Liver (tissue), 9 donors: Measurements from ENCODE around the gene EME1. TPM values are rescaled to one million over a fixed set of nuclear protein-coding genes. Genes with fewer than 3 reads are reported as not detected.
A peak's percentile ranks its signal among the peaks of the same experiment; 100 is the strongest.

Experiments used
- DNase-seq: peaks from one replicate; pipeline ENCODE4 v3.0.0-alpha.2; 2017; ENCODE audit warnings: low spot score
- H3K27ac ChIP-seq, 2 donors: one replicate each; pipeline ENCODE4 v1.7.0; 2013; ENCODE audit warnings: inconsistent platforms in 2 of 2, low read length in 2 of 2, control low read depth in 1 of 2, low read depth in 1 of 2, mild to moderate bottlenecking in 1 of 2
- H3K27me3 ChIP-seq, 4 donors: one replicate each; pipeline versions ENCODE4 v1.6.1 to v1.7.0; 2013; ENCODE audit warnings: low read length in 3 of 4, inconsistent platforms in 1 of 4, mild to moderate bottlenecking in 1 of 4, moderate library complexity in 1 of 4; ENCODE audit not compliant: control insufficient read depth in 4 of 4, insufficient read depth in 4 of 4
- H3K36me3 ChIP-seq, 4 donors: one replicate each; pipeline versions ENCODE4 v1.6.1 to v1.7.0; 2013; ENCODE audit warnings: low read length in 3 of 4, mild to moderate bottlenecking in 3 of 4, low read depth in 1 of 4, moderate library complexity in 1 of 4; ENCODE audit not compliant: control insufficient read depth in 4 of 4, insufficient read depth in 3 of 4
- H3K4me1 ChIP-seq, 4 donors: one replicate each; pipeline versions ENCODE4 v1.6.1 to v1.7.0; 2013; ENCODE audit warnings: low read length in 3 of 4, mild to moderate bottlenecking in 3 of 4, moderate library complexity in 1 of 4; ENCODE audit not compliant: control insufficient read depth in 4 of 4, insufficient read depth in 4 of 4
- H3K4me3 ChIP-seq, 3 donors: one replicate each; pipeline versions ENCODE4 v1.6.1 to v1.7.0; 2013; ENCODE audit warnings: low read length in 3 of 3, control low read depth in 1 of 3, low read depth in 1 of 3, mild to moderate bottlenecking in 1 of 3
- H3K9ac ChIP-seq, 2 donors: one replicate each; pipeline ENCODE4 v1.7.0; 2013; ENCODE audit warnings: low read length in 2 of 2, mild to moderate bottlenecking in 2 of 2, moderate library complexity in 2 of 2, control low read depth in 1 of 2, low read depth in 1 of 2
- H3K9me3 ChIP-seq, 4 donors: one replicate each; pipeline versions ENCODE4 v1.6.1 to v1.7.0; 2013; ENCODE audit warnings: low read length in 3 of 4; ENCODE audit not compliant: control insufficient read depth in 4 of 4
- EGR1 ChIP-seq, 2 donors: IDR thresholded peaks; 2 replicates each; pipeline ENCODE4 v1.6.1; 2016 to 2018; ENCODE audit warnings: antibody characterized with exemption in 2 of 2, low read depth in 2 of 2
- FOXA1 ChIP-seq: IDR thresholded peaks from 2 replicates; pipeline ENCODE4 v1.6.1; 2016; ENCODE audit warnings: antibody characterized with exemption
- FOXA2 ChIP-seq: IDR thresholded peaks from 2 replicates; pipeline ENCODE4 v1.6.1; 2016; ENCODE audit warnings: antibody characterized with exemption
- HNF4A ChIP-seq, 2 donors: conservative IDR thresholded peaks; 2 replicates each; pipeline ENCODE4 v1.6.1; 2016; ENCODE audit warnings: antibody characterized with exemption in 2 of 2, mild to moderate bottlenecking in 2 of 2
- JUND ChIP-seq, 2 donors: IDR thresholded peaks; 2 replicates each; pipeline ENCODE4 v1.6.1; 2016; ENCODE audit warnings: antibody characterized with exemption in 2 of 2
- NR2F2 ChIP-seq: IDR thresholded peaks from 2 replicates; pipeline ENCODE4 v1.6.1; 2016; ENCODE audit warnings: antibody characterized with exemption
- SP1 ChIP-seq: IDR thresholded peaks from 2 replicates; pipeline ENCODE4 v1.6.1; 2018; ENCODE audit warnings: antibody characterized with exemption, mild to moderate bottlenecking
- YY1 ChIP-seq: IDR thresholded peaks from 2 replicates; pipeline ENCODE4 v1.6.1; 2016; ENCODE audit warnings: antibody characterized with exemption, mild to moderate bottlenecking
- WGBS: extraction: QIAGEN DNeasy Blood & Tissue Kit; methylation state at CpG from one replicate; pipeline ENCODE4 v1.1.7; 2013; 5-methylcytosine and 5-hydroxymethylcytosine counted together
- polyA plus RNA-seq, 2 donors: library from polyadenylated mRNA; stranded (reverse) in 1 of 2; unstranded in 1 of 2; fragments of 200-250 nt in 1 of 2; fragments of >200 nt in 1 of 2; fragmentation: Nextera tagmentation in 1 of 2; extraction: Ambion mirVana in 1 of 2; gene quantifications; one replicate each; pipeline versions ENCODE4 v1.2.1 to v1.2.3, GENCODE V29; 2013 to 2015
- total RNA-seq, 2 donors: library from RNA; depleted of rRNA; stranded (reverse); fragments of >200 nt; gene quantifications; one replicate each; pipeline ENCODE4 v1.2.3, GENCODE V29; 2014
- TF ChIP-seq, protein P1 (sequence below): IDR thresholded peaks from 2 replicates; pipeline ENCODE4 v1.6.1; 2016; ENCODE audit warnings: antibody characterized with exemption, mild to moderate bottlenecking
- TF ChIP-seq, protein P2 (sequence below): IDR thresholded peaks from 2 replicates; pipeline ENCODE4 v1.6.1; 2016; ENCODE audit warnings: antibody characterized with exemption
- TF ChIP-seq, protein P3 (sequence below): fragments of 150-350 bp; IDR thresholded peaks from 2 replicates; pipeline ENCODE4 v1.5.1; 2017; ENCODE audit warnings: improper control_type of control experiment, low read depth, low read length; ENCODE audit not compliant: missing input control
- TF ChIP-seq, protein P4 (sequence below): IDR thresholded peaks from 2 replicates; pipeline ENCODE4 v1.6.1; 2016; ENCODE audit warnings: antibody characterized with exemption
- TF ChIP-seq, protein P5 (sequence below): IDR thresholded peaks from 2 replicates; pipeline ENCODE4 v1.6.1; 2016; ENCODE audit warnings: antibody characterized with exemption
- donor health status: healthy.
- donor health status: healthy.
- donor health status: healthy.
- donor health status: healthy.
- donor health status: healthy.

The EME1 gene
- total and polyA plus RNA-seq, 4 donors, result 0.08 to 3.4 (median 0.35) TPM

DNA sequence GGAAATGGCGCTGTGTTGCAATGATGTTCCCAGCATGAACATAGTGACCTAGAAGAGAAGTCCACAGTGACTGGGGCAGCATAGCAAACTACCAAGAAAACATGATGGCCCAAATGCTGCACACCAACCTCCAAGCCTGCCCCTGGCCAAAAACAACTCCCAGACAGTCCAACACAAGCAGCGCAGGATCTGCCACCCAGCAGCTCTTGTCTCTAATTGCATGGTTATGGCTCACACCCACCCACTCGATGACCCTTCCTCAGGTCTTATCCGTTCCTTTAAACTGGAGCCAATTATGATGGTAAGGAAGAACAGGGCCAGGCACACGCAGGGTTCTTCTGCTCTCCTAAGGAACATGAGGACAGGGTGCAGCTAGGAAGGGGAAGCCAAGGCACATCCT lies 3.0 kb upstream of the EME1 start (continued):
- TF ChIP-seq, protein P1, sequence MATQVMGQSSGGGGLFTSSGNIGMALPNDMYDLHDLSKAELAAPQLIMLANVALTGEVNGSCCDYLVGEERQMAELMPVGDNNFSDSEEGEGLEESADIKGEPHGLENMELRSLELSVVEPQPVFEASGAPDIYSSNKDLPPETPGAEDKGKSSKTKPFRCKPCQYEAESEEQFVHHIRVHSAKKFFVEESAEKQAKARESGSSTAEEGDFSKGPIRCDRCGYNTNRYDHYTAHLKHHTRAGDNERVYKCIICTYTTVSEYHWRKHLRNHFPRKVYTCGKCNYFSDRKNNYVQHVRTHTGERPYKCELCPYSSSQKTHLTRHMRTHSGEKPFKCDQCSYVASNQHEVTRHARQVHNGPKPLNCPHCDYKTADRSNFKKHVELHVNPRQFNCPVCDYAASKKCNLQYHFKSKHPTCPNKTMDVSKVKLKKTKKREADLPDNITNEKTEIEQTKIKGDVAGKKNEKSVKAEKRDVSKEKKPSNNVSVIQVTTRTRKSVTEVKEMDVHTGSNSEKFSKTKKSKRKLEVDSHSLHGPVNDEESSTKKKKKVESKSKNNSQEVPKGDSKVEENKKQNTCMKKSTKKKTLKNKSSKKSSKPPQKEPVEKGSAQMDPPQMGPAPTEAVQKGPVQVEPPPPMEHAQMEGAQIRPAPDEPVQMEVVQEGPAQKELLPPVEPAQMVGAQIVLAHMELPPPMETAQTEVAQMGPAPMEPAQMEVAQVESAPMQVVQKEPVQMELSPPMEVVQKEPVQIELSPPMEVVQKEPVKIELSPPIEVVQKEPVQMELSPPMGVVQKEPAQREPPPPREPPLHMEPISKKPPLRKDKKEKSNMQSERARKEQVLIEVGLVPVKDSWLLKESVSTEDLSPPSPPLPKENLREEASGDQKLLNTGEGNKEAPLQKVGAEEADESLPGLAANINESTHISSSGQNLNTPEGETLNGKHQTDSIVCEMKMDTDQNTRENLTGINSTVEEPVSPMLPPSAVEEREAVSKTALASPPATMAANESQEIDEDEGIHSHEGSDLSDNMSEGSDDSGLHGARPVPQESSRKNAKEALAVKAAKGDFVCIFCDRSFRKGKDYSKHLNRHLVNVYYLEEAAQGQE, result no peak
- TF ChIP-seq EGR1 (IDR thresholded peaks at IDR 0.05; ENCODE audit: low read depth in 2 of 2) (no peak), FOXA1 (no peak)
- TF ChIP-seq, protein P2, sequence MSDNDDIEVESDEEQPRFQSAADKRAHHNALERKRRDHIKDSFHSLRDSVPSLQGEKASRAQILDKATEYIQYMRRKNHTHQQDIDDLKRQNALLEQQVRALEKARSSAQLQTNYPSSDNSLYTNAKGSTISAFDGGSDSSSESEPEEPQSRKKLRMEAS, result no peak

DNA sequence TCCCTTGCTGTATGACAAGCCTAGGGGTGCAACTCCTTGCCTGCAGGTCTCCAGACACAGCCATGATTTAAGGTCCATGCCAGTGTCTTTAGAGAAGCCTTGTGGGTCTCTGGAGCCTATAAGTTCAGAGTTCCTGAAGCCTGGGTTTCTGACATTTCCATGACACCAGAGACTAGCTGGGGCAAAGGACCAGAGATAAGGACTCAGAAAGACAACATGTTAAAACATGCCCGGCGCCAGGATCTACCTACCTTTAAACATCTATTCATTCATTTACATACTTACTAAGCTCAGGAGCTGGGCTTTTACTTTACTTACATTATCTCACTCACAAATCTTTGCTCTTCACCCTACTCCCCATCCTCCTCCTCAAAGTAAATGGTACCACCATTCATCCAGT lies 1.5 kb upstream of the EME1 start:
- H3K4me3 ChIP-seq, result no peak overlapping the region
- no peak overlapping the region for H3K27ac ChIP-seq

DNA sequence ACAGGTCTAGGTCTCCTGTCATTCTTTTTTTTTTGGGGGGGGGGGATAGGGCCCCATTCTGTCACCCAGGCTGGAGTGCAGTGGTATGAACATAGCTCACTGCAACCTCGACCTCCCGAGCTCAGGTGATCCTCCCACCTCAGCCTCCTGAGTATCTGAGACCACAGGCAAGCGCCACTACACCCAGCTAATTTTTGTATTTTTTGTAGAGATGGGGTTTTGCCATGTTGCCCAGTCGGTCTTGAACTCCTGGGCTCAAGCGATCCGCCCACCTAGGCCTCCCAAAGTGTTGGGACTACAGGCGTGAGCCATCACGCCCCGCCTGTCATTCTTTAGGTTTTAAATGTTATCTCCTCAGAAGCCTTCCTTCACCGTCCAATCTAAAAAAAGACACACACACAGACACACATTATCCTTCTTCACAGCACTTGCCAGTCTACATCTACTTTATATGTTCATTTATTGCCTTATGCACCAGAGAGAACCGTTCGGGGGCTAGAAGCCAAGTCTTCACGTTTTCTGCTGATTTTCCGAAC lies 739 bp upstream of the EME1 start:
- no peak for DNase-seq
- H3K27me3 ChIP-seq, result no peaks in the 10 kb centered on the region
- H3K36me3 ChIP-seq, result peaks cover 8 to 32% (median 27%) of the 10 kb centered on the region in 4 donors
- H3K4me3 ChIP-seq, result peak overlapping the region; percentile 75 to 93 (median 84)
- no peak for TF ChIP-seq NR2F2
- TF ChIP-seq FOXA2, result no peak
- TF ChIP-seq JUND (IDR thresholded peaks at IDR 0.05), result no peak
- TF ChIP-seq HNF4A (conservative IDR thresholded peaks at IDR 0.05), result no peak
- TF ChIP-seq, protein P3, sequence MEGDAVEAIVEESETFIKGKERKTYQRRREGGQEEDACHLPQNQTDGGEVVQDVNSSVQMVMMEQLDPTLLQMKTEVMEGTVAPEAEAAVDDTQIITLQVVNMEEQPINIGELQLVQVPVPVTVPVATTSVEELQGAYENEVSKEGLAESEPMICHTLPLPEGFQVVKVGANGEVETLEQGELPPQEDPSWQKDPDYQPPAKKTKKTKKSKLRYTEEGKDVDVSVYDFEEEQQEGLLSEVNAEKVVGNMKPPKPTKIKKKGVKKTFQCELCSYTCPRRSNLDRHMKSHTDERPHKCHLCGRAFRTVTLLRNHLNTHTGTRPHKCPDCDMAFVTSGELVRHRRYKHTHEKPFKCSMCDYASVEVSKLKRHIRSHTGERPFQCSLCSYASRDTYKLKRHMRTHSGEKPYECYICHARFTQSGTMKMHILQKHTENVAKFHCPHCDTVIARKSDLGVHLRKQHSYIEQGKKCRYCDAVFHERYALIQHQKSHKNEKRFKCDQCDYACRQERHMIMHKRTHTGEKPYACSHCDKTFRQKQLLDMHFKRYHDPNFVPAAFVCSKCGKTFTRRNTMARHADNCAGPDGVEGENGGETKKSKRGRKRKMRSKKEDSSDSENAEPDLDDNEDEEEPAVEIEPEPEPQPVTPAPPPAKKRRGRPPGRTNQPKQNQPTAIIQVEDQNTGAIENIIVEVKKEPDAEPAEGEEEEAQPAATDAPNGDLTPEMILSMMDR, result no peak
- no peak for TF ChIP-seq FOXA1
- no peak for TF ChIP-seq YY1
- TF ChIP-seq, protein P4, sequence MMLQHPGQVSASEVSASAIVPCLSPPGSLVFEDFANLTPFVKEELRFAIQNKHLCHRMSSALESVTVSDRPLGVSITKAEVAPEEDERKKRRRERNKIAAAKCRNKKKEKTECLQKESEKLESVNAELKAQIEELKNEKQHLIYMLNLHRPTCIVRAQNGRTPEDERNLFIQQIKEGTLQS, result no peak
- H3K9me3 ChIP-seq, result no peaks in the 10 kb centered on the region
- peak overlapping the region; percentile 93 to 94 for H3K27ac ChIP-seq
- WGBS, result 21% methylated on average over 14 of the region's 14 CpGs
- peak overlapping the region; percentile 61 to 76 for H3K9ac ChIP-seq
- peaks cover 4 to 22% (median 14%) of the 10 kb centered on the region in 4 donors for H3K4me1 ChIP-seq

More for the DNA sequence above, 1.5 kb upstream of the EME1 start:
- H3K27me3 ChIP-seq, result no peaks in the 10 kb centered on the region
- peaks cover 8 to 40% (median 33%) of the 10 kb centered on the region in 4 donors for H3K36me3 ChIP-seq
- H3K9ac ChIP-seq, result no peak overlapping the region
- 83% methylated on average over 2 of the region's 2 CpGs for WGBS
- H3K9me3 ChIP-seq, result no peaks in the 10 kb centered on the region
- peaks cover 4 to 22% (median 14%) of the 10 kb centered on the region in 4 donors for H3K4me1 ChIP-seq
- DNase-seq, result no peak
- TF ChIP-seq, protein P5, sequence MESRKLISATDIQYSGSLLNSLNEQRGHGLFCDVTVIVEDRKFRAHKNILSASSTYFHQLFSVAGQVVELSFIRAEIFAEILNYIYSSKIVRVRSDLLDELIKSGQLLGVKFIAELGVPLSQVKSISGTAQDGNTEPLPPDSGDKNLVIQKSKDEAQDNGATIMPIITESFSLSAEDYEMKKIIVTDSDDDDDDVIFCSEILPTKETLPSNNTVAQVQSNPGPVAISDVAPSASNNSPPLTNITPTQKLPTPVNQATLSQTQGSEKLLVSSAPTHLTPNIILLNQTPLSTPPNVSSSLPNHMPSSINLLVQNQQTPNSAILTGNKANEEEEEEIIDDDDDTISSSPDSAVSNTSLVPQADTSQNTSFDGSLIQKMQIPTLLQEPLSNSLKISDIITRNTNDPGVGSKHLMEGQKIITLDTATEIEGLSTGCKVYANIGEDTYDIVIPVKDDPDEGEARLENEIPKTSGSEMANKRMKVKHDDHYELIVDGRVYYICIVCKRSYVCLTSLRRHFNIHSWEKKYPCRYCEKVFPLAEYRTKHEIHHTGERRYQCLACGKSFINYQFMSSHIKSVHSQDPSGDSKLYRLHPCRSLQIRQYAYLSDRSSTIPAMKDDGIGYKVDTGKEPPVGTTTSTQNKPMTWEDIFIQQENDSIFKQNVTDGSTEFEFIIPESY, result no peak
- no peak for TF ChIP-seq SP1
- no peak for TF ChIP-seq HNF4A (conservative IDR thresholded peaks at IDR 0.05)
- TF ChIP-seq YY1, result no peak
- TF ChIP-seq, protein P4, result no peak
